GM10847 (cell line): Measurements from ENCODE around the gene LETM1.

Experiments
- POLR2A ChIP-seq: IDR thresholded peaks from 2 replicates; pipeline ENCODE4 v1.6.1; 2011; ENCODE audit not compliant: insufficient read length; ENCODE audit errors: extremely low read depth

Gene LETM1

GRCh38 chr4:1856071-1856942, at the start of gene LETM1:
Gene LETM1, minus strand, starts transcription at chr4:1856156. Its CDS starts 206 bp downstream, at chr4:1855950.
- peak; percentile 78 for TF ChIP-seq POLR2A

- TF ChIP-seq POLR2A: no peak
Observed at GRCh38 chr4:1904042-1904441, 48.1 kb upstream of the LETM1 start.

GRCh38 chr4:1903035-1903434, 47.1 kb upstream of the LETM1 start:
- TF ChIP-seq POLR2A: no peak

- no peak for TF ChIP-seq POLR2A
Observed at GRCh38 chr4:1902243-1902642, 46.3 kb upstream of the LETM1 start.

- TF ChIP-seq POLR2A: no peak
Observed at GRCh38 chr4:1901127-1901526, 45.2 kb upstream of the LETM1 start.

GRCh38 chr4:1900624-1901023, 44.7 kb upstream of the LETM1 start:
- no peak for TF ChIP-seq POLR2A

- no peak for TF ChIP-seq POLR2A
Observed at GRCh38 chr4:1900087-1900433, 44.1 kb upstream of the LETM1 start.

- TF ChIP-seq POLR2A: no peak
Observed at GRCh38 chr4:1899149-1900086, 43.5 kb upstream of the LETM1 start.

- TF ChIP-seq POLR2A: no peak
Observed at GRCh38 chr4:1898681-1899080, 42.7 kb upstream of the LETM1 start.

- TF ChIP-seq POLR2A: no peak
Observed at GRCh38 chr4:1898007-1898406, 42.1 kb upstream of the LETM1 start.

- no peak for TF ChIP-seq POLR2A
Observed at GRCh38 chr4:1896658-1896991, 40.7 kb upstream of the LETM1 start.

GRCh38 chr4:1895971-1896657, 40.2 kb upstream of the LETM1 start:
- TF ChIP-seq POLR2A: peak; percentile 11

- TF ChIP-seq POLR2A: no peak
Observed at GRCh38 chr4:1890979-1891570, 35.1 kb upstream of the LETM1 start.

GRCh38 chr4:1887052-1887451, 31.1 kb upstream of the LETM1 start:
- no peak for TF ChIP-seq POLR2A

GRCh38 chr4:1885414-1885813, 29.5 kb upstream of the LETM1 start:
- no peak for TF ChIP-seq POLR2A

- TF ChIP-seq POLR2A: no peak
Observed at GRCh38 chr4:1883583-1883982, 27.6 kb upstream of the LETM1 start.

- TF ChIP-seq POLR2A: no peak
Observed at GRCh38 chr4:1882850-1883271, 26.9 kb upstream of the LETM1 start.
